Stimulated activated CD8-positive, alpha-beta memory T cell treated with anti-CD3 and anti-CD28 coated beads, Interleukin-15, amount 100 ng/mL, for 48 hours (primary cell): ENCODE results near the gene CGNL1.

Source experiments
- DNase-seq, 2 donors: peaks; one replicate each; pipeline ENCODE4 v3.0.0-alpha.2; 2020; ENCODE audit warnings: low read depth in 2 of 2

Gene CGNL1

GRCh38 chr15:57457726-57458125 is 81.4 kb downstream of the CGNL1 start:
- no peak for DNase-seq

DNA sequence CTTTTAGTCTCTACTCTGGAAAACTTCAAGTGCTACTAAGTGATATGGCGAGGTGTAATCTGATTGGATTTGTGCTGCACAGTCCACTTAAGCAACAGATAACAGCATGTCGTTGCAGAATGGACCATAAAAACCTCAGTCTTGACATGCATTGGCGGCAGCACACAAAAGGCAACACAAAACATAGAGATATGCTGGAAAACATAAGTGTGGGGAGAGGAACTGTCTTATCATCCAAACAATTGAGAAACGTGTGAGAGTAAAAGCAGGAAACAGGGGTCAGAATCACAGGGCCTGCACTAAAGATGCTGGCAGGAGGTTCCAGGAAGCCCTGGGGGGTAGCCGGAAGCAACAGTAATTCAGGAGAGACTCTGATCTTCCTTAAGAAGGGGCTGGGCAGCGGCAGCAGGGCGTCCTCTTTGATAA is 82.1 kb downstream of the CGNL1 start:
- DNase-seq = no peak

GRCh38 chr15:57460208-57460816 is 84.0 kb downstream of the CGNL1 start:
- DNase-seq = no peak

- no peak for DNase-seq
These were observed 85.2 kb downstream of the CGNL1 start for GRCh38 chr15:57461541-57461940.

GRCh38 chr15:57462381-57462780 is 86.1 kb downstream of the CGNL1 start:
- DNase-seq = no peak

DNA sequence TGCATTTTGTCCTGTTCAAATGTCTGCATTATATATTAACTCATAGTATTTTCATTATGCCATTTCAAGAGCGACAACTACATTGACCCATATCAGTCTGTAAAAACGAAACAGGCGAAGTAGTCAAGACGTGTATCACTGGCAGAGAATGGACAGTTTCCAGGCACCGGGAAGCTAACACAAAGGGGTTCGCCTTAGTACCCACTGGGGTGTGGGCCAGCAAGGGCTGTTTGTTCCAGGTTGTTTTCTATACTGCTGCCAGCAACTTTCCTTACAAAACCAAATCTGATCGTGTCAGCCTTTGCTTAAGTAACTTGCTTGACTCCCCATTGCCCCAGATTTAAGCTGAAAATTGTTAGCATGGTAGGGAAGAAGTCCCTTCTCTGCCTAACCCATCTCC is 87.1 kb downstream of the CGNL1 start:
- DNase-seq = no peak

- no peak for DNase-seq
These were observed 88.2 kb downstream of the CGNL1 start for GRCh38 chr15:57464480-57464879.

- DNase-seq = no peak
These were observed 92.2 kb downstream of the CGNL1 start for GRCh38 chr15:57468486-57468885.

GRCh38 chr15:57470543-57470942 is 94.2 kb downstream of the CGNL1 start:
- DNase-seq = no peak

GRCh38 chr15:57472861-57473260 is 96.6 kb downstream of the CGNL1 start:
- no peak for DNase-seq

- no peak for DNase-seq
These were observed 100.2 kb downstream of the CGNL1 start for GRCh38 chr15:57476533-57476975.

DNA sequence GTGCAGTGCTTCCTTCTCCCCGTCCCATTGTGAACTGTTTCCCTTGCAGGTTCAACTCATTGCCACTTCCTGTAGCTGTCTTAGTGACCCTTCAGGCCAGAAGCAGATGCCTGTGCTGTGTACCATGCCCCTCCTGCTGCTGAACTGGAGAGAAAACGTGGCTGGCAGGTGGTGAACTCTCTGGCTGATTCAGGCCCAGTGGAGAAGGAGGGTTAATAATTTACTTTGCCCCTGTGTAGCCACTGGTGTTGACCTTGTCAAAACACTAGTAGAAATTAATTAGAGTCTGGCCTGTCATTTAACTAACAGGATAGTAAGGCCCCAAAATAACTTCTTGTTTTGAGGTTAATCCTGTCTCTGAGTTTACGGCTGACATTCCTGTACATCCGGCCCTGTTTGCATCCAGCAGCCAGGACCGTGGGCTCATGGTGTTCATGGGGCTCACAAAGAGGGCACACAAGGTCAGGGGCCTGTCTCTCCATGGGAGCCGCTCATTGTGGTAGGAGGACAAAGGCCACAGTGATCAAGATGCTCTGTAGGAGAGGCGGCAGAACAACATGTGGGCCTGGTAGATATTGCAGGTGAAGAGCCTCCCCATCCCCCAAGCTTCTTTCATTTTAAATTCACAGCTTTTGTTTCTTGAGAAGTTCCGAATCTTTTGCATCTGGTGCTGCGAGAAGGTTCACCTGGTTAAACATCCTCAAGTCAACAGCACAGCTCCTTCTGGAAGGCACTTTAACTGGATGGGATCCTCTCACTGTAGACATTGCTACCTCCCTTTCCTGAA is 101.6 kb downstream of the CGNL1 start:
- DNase-seq = no peak

DNA sequence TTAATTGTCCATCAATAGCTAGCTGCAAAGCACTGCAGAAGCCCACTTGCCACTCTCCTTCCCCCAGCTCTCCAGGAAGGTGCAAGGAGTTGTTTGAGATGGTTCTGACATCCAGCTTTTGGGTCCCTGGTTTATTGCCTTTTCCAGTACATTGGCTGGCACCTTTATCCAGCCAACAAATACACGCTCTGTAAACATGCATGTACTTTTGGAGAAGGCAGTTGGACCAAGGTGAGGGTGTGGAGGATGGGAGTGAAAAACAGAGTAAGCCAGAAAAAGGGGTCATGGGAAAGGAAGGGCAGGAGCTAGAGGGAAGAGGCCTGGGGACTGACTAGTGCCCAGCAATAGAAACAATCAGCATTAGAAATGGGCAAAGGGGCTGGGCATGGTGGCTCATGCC is 102.7 kb downstream of the CGNL1 start:
- DNase-seq = no peak

DNA sequence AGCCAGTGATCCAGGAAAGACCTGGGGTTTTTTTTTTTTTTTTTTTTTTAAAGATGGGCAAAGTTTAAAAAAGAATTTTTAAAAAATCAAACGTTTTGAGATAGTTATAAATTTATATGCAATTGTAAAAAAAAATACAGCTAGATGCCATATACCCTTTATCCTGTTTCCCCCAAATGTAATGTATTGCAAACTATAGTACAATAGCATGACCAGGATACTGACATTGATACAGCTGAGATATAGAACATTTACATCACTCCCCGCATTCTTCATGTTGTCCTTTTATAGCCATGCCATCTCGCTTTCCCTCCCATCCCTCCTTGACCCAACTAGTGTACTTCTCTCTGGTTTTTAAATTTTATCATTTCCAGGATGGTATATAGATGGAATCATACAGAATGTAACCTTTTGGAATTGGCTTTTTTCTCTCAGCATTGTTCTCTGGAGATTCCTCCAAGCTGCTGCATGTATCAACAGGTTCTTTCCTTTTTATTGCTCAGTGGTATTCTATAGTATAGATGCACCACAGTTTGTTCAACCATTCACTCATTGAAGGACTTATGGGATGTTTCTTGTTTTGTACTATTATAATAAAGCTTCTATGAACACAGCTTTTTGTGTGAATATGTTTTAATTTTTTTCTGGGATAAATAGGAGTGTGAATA is 104.9 kb downstream of the CGNL1 start:
- no peak for DNase-seq

DNA sequence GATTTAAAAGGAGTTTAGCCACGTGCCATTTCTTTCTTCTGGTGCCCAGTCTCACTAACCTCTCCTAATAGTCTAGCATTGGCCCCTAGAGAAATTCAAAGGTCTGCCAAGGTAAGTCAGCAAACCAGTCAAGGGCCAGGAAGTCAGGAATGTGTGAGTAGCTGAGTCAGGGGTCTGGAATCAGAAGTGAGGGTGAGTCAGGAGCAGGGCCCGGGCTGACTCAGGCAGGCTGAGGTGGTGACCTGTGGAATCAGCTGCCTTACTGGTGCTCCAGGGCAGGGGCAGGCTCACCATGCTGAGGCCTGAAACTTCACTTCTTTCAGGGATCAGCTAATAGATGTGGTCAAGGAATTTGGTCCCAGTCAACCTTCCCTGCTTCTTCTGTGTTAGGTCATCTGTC is 109.6 kb downstream of the CGNL1 start:
- no peak for DNase-seq

DNA sequence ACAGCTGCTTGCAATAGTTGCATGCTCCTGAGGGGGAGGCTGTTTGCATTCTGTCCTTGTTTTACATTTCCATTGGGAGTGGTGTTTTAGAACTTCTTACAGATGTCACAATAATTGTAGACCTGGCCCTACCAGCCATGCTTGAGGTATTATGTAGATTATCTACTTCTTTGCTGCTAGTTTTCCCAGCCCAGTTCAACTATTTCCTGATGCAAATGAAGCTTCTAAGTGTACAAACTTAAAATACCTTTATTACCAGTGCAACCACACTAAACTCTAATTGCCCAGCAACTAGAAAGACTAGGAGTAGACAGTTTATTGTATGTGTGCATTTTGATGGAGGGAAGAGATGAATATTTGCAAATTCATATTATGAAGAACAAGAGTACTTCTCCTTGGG is 110.5 kb downstream of the CGNL1 start:
- DNase-seq = no peak

GRCh38 chr15:57489122-57489521 is 112.8 kb downstream of the CGNL1 start:
- DNase-seq = no peak

- DNase-seq = no peak
These were observed 117.0 kb downstream of the CGNL1 start for GRCh38 chr15:57493351-57493750.

GRCh38 chr15:57494581-57494980 is 118.3 kb downstream of the CGNL1 start:
- no peak for DNase-seq

DNA sequence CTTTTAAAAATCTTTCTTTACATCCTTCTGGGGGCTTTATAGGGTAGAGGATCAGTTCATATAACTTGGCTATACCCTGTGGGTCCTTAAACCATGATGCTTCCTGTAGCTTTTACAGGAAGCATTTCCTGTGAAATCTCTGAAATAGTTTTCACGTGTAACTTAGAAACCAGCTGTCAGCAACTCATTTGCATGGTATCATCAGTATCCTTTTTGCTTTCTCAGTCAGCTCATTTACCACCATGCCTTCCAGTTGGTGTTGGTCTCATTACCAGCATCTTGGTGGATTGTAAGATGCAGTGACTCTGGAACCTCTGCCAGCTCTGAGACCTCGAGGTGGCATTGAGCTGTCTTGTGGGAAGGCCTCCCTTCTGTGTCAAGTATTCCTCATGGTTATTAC is 118.7 kb downstream of the CGNL1 start:
- no peak for DNase-seq

DNA sequence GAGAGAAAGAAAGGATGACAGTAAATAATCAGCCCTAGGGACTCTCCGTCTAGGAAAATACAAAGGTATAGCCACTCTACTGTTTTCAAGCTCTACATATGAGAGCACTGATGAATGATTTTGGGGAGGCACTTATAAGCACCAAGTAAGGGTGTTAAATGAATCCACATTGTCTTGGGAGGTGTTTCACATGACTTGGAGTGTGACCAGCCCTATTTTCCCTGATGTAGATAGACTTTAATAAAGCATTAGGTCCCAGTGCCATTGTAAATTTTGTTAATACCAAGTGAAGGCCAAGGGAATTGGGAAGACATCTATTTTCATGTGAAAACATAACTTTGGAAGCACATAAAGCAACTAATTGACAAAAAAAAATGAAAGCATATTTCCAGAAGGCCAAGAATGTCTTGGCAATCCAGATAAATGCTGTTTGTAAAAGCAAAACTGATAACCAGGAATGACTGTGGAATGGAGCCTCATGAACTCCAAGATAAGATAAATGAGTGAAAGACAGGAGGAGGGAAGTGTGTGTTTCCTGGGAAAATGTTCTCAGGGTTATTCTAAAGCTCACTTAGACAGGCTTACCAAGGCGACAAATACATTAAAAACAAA is 119.4 kb downstream of the CGNL1 start:
- DNase-seq = no peak

- DNase-seq = no peak
These were observed 120.3 kb downstream of the CGNL1 start for GRCh38 chr15:57496594-57496945.
